Ovary (tissue), 3 donors: Measurements from ENCODE around the gene GFY.

Experiments
- POLR2A ChIP-seq: fragments of 450-650 bp; IDR thresholded peaks from one replicate; pipeline ENCODE4 v1.6.1; 2017; ENCODE audit warnings: antibody characterized with exemption, mild to moderate bottlenecking, moderate library complexity
- TF ChIP-seq, protein P1 (sequence below), 3 donors: fragments of 450-650 bp in 2 of 3; fragments of 200-600 bp in 1 of 3; IDR thresholded peaks; one replicate each; pipeline versions ENCODE4 v1.5.1 to v1.8.0; 2016 to 2022; ENCODE audit warnings: antibody characterized with exemption in 3 of 3, mild to moderate bottlenecking in 1 of 3
- donor health status: DM: no; HTN: no; CAD: no.

DNA sequence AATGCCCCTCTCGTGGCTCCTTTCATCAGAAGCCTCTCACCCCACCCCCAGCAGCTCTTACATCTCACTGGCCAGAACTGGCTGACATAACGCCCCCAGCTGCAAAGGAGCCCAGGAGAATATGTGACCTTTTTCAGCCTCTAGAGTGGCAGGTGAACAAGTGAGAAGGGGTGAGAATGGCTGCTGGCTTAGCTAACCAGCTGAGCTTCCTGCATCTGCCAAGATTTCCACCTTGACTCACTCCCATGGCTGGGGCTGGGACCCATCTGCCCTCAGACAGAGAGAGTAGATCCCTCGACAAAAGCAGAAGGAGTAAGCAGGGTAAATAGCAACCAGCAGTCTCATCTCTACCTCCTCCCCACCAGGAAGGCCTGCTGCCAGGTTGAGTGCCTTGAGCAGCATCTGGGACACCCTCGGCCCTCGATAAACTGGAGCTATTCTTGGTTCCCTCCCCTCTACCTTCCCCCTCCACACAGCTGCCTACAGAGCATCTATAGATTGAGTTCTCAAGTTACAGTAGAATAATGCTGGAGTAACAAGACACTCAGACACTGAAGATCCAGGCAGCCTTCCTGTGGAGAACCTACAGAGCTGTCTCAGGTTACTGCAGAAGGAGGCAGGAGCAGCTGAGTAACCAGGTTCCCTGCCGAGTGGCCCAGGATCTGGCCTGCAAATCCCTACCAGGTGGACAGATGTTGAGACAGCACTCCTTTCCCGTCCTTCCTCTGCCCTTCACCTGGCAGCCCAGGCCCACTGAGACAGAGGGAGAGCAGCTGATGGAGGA, 21.6 kb upstream of the GFY start:
- TF ChIP-seq POLR2A: no peak
- TF ChIP-seq, protein P1, sequence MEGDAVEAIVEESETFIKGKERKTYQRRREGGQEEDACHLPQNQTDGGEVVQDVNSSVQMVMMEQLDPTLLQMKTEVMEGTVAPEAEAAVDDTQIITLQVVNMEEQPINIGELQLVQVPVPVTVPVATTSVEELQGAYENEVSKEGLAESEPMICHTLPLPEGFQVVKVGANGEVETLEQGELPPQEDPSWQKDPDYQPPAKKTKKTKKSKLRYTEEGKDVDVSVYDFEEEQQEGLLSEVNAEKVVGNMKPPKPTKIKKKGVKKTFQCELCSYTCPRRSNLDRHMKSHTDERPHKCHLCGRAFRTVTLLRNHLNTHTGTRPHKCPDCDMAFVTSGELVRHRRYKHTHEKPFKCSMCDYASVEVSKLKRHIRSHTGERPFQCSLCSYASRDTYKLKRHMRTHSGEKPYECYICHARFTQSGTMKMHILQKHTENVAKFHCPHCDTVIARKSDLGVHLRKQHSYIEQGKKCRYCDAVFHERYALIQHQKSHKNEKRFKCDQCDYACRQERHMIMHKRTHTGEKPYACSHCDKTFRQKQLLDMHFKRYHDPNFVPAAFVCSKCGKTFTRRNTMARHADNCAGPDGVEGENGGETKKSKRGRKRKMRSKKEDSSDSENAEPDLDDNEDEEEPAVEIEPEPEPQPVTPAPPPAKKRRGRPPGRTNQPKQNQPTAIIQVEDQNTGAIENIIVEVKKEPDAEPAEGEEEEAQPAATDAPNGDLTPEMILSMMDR (IDR thresholded peaks at IDR 0.05): no peak
